Measurements from ENCODE around the gene CLDN18.

Gene CLDN18

GRCh38 chr3:138034918-138035317 is 25.0 kb downstream of the CLDN18 start:
- no peak for TF ChIP-seq CTCF (IDR thresholded peaks at IDR 0.05; ENCODE audit: control insufficient read depth, extremely low read depth, insufficient read depth)
- no peak for DNase-seq (ENCODE audit: low read depth)
- no peak overlapping the region for H3K4me3 ChIP-seq (ENCODE audit: low read depth, low read length)

- TF ChIP-seq CTCF (IDR thresholded peaks at IDR 0.05; ENCODE audit: control insufficient read depth, extremely low read depth, insufficient read depth), result no peak
Observed at GRCh38 chr3:138036572-138036971, 26.6 kb downstream of the CLDN18 start.

GRCh38 chr3:138038725-138039462 is 28.9 kb downstream of the CLDN18 start:
- no peak for TF ChIP-seq CTCF (IDR thresholded peaks at IDR 0.05; ENCODE audit: control insufficient read depth, extremely low read depth, insufficient read depth)
- no peak for DNase-seq (ENCODE audit: low read depth)

More at GRCh38 chr3:138036572-138036971, 26.6 kb downstream of the CLDN18 start:
- no peak overlapping the region for H3K4me3 ChIP-seq (ENCODE audit: low read depth, low read length)
- DNase-seq (ENCODE audit: low read depth), result no peak

GRCh38 chr3:138042043-138042442 is 32.1 kb downstream of the CLDN18 start:
- no peak for DNase-seq (ENCODE audit: low read depth)
- no peak overlapping the region for H3K4me3 ChIP-seq (ENCODE audit: low read depth, low read length)
- TF ChIP-seq CTCF (IDR thresholded peaks at IDR 0.05; ENCODE audit: control insufficient read depth, extremely low read depth, insufficient read depth), result no peak

More at GRCh38 chr3:138038725-138039462, 28.9 kb downstream of the CLDN18 start:
- H3K4me3 ChIP-seq (ENCODE audit: low read depth, low read length), result no peak overlapping the region

- TF ChIP-seq CTCF (IDR thresholded peaks at IDR 0.05; ENCODE audit: control insufficient read depth, extremely low read depth, insufficient read depth), result no peak
- H3K4me3 ChIP-seq (ENCODE audit: low read depth, low read length), result no peak overlapping the region
- no peak for DNase-seq (ENCODE audit: low read depth)
Observed at GRCh38 chr3:138043266-138044029, 33.5 kb downstream of the CLDN18 start.

GRCh38 chr3:138046085-138046484 is 36.1 kb downstream of the CLDN18 start:
- no peak for TF ChIP-seq CTCF (IDR thresholded peaks at IDR 0.05; ENCODE audit: control insufficient read depth, extremely low read depth, insufficient read depth)
- no peak overlapping the region for H3K4me3 ChIP-seq (ENCODE audit: low read depth, low read length)
- DNase-seq (ENCODE audit: low read depth), result no peak

Measured in LNCaP clone FGC (cell line).